Putamen (tissue), 1 donor: ENCODE results near the gene GPR61.

Source experiments
- DNase-seq: peaks from one replicate; pipeline ENCODE4 v3.0.0-alpha.2; 2016; ENCODE audit warnings: low spot score

The GPR61 gene, protein sequence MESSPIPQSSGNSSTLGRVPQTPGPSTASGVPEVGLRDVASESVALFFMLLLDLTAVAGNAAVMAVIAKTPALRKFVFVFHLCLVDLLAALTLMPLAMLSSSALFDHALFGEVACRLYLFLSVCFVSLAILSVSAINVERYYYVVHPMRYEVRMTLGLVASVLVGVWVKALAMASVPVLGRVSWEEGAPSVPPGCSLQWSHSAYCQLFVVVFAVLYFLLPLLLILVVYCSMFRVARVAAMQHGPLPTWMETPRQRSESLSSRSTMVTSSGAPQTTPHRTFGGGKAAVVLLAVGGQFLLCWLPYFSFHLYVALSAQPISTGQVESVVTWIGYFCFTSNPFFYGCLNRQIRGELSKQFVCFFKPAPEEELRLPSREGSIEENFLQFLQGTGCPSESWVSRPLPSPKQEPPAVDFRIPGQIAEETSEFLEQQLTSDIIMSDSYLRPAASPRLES

DNA sequence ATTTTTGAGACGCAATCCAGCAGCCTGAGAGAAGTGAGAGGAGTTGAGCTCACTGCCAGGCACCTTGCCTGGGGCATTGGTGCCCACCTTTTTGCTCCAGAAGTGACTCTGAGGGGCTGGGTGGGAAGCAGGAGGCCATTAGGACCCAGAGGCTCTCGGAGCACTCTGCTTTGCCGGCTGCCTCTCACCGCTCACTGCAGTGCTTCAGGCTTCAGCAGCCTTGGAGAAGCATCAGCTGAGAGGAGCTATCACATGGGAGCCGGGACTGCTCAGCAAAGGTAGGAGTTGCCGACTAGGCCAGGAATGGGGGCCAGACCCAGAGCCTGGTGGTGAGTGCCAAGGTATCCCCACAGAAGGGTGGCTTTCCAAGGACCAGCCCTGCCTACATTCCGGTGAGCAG, at the start of gene GPR61:
TSS of gene GPR61 (plus strand) at position 197 of the 400 bp plus-strand sequence. CDS start 3,151 bp downstream, outside the sequence.
- DNase-seq = peak; percentile 66

DNA sequence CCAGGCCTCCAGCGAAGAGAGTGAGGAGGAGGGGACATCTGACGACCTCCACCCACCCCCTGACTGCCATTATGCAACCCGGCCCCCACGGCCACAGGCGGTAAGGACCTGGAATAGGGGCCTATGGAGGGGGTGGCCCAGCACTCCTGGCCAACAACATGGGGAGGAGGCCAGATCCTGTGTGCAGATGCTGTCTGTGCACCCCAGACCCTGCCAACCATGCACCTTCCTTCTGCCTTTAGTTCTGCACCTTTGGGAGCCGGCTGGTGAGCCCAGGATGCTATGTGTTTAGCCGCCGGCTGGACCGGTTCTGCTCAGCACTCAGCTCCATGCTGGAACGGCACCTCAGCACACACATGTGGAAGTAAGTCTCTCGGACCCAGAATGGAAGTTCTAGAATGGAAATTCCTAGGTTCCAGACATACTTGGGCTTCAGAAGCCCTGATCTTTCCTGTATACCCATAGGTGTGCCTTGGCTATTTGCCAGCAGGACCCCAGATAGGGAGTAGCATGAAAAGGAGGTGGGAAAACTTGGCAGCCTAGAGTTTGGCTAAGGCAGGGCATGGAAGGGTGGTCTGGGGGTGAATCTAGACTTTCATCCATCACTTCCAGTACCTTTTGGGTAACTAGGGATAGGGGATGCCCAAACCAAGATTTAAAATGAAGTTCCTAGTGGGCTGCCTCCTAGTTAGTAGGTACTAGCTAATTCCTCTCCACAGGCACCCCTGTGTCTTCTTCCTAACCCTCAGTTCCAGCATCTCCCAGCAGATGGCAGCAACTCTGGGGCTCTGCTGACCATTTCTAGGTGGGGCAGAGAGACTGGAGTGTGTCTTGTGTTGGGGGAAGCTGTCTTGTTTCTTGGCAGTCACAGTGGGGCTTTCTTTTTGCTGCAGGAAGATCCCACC, 49.4 kb upstream of the GPR61 start:
- DNase-seq = peak; percentile 57

DNA sequence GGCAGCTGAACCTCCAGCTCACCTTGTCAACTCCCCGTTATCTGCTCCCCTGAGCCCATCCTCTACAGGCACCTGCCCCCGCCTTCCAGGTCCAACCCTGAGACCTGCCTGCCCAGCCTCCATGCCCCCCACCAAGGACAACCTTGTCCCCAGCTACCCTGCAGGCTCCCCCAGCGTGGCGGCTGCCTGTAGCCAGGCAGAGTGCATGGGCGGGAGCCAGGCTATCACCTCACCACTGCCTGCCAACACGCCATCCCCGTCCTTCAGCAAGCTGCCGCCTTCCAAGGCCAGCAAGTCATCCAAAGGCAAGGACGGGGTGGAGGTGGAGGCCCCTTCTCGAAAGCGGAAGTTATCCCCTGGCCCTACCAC, 48.8 kb upstream of the GPR61 start:
- no peak for DNase-seq

DNA sequence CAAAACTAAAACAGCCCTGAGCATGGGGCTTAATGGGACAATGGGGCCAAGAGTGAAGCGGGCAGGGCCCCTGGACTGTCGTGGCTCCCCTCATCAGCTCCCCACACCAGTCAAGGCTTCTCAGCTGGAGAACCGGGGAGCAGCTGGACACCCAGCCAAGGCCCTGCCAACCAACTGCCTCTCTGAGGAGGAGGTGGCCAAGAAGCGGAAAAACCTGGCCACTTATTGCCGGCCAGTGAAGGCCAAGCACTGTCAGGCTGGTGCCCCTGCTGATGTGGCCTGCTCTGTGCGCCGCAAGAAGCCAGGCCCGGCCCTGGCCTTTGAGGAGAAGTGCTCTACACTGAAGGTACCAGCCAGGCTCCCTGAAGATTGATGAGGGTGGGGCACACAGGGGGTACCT, 48.3 kb upstream of the GPR61 start:
- no peak for DNase-seq

DNA sequence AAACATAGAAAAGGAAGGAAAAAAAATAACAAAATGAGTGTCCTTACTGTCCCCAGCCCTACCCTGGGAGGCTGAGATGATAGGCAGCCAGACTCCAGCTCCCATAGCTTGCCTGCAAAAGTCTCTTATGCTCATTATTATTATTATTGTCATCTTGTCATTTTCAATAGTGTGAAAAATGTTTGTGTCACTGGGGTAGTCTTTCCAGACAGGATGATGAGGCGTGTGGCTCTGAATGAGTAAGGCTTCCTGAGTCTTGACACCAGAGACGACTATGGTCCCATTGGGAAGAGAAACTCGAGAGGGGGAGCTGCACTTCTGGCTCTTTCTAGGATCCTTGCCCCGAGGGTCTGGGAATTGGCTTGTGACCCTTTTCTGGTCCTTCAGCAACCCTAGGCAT, 46.9 kb upstream of the GPR61 start:
- DNase-seq = no peak

DNA sequence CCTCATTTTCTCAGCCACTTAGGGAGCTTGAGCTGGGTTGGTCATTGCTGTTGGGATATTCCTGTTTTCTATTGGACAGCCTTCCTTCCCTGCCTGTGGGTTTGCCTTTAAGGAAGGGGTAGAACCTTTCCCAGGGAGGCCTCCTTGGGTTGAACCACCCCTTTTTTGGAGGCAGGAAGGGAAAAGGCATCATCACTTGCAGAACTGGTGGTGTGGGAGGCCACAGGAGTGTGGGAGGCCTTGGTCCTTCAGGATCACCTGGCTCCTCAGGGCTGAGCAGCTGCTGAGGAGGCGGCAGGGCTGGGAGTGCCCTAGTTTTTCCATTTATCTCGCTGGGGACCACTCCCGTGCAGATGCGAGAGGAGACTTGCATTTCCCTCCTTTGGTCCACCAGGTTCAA, 46.4 kb upstream of the GPR61 start:
- peak; percentile 39 for DNase-seq

DNA sequence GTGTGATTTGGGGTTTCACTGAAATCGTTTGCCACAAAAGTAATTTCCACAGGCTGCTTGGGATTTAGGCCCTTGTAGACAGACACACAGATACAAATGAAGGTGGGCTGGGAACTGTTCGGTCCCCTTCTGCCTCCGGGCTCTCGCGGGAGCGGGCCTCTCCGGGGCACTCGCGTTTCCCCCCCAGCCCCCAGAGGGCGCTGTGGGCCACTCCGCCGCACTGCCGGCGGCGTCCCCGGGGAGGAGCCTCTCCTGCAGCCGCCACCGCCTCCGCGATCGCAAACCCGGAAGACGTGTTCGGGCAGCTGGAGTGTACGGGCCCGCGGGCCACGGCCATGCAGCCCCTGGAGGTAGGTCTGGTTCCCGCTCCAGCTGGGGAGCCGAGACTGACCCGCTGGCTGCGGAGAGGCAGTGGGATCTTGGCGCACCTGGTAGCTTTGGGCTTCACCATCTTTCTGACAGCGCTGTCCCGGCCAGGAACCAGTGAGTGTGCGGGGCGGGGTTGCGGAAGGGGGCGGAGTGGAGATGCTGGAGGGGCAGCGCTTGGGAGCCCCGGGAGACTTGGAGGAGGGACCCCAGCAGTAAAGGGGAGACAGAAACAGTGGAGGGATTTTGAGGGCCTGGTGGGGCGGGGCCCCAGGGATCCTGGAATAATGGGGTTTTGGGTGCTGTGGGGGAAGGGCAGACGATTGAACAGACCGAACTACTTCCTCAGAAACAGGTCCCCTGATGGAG, 45.7 kb upstream of the GPR61 start, which contains the start of gene CYB561D1:
TSS of gene CYB561D1 (plus strand) at position 290 of the 735 bp plus-strand sequence. CDS start at position 336, 46 bp downstream.
- peak; percentile 86 for DNase-seq

DNA sequence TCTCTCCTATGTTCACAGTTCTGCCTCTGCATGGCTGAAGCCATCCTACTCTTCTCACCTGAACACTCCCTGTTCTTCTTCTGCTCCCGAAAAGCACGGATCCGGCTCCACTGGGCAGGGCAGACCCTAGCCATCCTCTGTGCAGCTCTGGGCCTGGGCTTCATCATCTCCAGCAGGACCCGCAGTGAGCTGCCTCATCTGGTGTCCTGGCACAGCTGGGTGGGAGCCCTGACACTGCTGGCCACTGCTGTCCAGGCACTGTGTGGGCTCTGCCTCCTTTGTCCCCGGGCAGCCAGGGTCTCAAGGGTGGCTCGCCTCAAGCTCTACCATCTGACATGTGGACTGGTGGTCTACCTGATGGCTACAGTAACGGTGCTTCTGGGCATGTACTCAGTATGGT, 43.9 kb upstream of the GPR61 start:
- no peak for DNase-seq

DNA sequence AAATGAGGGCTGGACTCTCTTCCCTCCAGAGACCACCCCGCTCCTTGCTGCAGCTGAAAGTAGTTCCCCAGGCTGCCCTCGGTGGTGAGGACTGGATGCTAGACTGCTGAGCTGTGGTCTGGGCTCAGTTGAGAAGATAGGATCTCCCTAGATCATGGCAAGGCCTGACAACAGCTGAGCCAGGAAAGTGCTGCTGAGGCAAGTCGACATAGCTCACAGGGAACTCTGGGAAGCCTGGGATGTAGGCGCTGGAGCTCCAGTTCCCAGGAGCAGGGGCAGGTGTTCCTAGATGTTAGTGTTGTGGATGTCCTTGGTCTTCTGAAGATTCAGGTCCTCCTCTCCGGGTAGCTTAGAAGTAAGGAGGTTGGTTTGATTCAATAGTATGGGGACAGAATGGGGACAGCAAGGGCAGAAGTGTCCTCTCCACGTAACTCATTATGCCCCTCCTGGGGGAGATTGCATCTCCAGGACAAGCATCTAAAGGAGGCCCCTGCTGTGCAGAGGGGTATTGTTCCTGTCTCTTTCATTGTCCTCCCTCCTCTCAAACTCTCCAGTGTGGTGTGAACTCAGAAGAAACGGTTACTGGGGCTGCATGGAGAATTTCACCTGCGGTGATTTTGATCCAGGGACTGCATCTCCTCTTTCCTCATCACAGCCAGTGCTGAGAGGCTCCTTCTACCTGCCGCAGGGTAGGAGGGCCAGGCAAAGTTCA, 42.1 kb upstream of the GPR61 start:
- DNase-seq = no peak

DNA sequence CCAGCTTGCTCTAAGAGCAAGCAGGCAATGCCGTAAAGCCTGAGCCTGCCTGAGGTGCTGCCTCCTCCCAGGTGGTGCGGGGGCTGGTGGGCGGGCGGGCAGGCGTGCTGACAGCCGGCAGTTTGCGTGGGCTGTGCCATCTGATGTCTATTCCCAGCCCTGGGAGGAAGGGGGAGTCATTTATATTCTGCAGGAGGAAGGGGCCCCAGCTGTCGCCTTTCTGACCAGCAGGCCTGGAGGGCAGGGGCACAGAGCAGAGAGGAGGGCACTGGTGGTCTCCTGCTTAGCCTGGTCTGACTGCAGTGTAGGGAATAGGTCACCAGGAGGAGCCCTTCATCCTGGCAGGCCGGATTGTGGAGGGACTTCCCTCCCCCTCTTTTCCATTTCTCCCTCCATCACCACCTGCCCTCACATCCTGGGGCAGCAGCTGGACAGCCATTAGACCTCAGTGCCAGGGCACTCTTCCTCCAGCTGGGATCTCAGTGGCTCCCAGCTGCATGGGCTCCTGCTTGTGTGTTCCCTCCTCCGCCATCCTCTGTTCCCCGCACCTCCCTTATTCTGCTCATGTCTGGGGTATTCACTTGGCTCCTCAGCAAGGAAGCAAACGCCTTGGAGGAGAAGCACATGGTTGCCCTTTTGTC, 41.4 kb upstream of the GPR61 start:
- peak; percentile 68 for DNase-seq

DNA sequence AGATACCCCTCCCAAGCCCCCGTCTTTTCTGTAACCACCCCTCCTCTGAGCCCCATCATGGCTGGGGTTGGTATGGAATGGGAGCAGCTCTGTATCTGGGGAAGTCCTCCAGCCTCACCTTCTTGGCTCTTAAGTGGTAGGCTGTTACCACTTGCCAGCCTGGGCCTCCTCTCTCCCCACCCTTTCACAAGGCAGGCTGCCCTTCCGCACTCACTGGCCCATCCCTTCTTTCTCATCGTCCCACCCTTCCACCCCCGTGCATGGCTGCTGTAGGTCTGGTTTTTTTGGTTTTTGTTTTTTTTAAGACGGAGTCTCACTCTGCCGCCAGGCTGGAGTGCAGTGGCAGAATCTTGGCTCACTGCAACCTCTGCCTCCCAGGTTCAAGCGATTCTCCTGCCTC, 40.6 kb upstream of the GPR61 start:
- no peak for DNase-seq

DNA sequence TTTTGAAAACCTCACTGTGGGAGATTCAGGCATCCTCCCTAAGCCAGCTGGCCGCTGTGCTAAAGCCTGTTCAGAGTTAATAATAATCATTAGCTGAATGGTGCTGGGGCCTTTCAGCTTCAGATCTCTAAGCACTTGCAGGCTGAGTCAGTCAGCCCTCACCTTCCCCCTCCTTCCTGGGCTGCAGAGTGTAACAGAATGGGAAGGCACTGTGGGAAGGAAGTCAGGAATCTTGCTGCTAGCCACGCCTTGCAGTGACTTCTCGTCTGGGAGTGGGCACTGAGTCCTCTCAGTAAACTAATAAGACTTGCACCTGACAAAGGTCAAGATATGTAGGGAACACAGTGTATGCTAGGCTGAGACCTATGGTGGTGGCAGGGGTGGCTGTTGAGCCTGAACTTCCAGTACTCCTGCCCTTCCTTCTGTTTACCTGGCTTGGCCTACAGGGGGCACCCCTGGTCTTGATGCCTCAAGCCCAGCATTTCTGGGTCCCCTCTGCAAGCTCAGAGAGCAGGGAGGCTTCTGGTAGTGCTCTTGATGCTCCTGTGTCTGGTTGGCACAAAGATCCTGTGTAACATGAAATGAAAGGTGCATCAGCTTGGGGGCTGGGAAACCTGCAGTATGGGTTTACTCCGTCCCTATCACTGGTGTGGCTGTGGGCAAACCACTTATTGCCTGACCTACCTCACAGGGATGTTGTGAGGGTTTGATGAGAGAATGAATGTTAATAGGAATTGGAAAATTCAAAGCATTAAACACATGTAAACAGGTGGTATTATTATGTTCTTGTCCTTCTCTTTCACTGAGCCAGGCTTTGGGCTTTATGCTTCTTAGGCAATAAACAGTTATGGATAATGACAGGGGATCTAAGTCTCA, 39.8 kb upstream of the GPR61 start:
- peak; percentile 34 for DNase-seq

DNA sequence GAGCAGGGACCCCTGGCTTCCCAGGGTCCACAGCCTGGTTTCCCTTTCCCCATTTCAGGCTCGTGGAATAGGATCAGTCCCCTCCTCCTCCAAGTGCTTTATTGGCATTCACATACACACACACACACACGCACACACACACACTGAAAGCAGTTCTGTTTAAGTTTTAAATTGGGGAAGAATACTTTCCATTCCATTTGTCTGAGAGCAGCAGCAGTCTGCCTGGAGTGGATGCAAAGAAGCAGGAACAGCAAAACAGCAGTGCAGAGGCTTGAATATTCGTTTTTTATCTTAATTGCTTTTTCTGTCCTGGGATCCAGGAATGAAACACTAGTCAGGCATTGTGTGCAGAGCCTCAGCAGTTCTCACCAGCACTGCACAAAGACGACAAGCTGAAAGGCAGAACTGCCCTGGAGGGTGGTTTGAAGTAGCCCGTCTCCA, 38.7 kb upstream of the GPR61 start:
- DNase-seq = no peak

DNA sequence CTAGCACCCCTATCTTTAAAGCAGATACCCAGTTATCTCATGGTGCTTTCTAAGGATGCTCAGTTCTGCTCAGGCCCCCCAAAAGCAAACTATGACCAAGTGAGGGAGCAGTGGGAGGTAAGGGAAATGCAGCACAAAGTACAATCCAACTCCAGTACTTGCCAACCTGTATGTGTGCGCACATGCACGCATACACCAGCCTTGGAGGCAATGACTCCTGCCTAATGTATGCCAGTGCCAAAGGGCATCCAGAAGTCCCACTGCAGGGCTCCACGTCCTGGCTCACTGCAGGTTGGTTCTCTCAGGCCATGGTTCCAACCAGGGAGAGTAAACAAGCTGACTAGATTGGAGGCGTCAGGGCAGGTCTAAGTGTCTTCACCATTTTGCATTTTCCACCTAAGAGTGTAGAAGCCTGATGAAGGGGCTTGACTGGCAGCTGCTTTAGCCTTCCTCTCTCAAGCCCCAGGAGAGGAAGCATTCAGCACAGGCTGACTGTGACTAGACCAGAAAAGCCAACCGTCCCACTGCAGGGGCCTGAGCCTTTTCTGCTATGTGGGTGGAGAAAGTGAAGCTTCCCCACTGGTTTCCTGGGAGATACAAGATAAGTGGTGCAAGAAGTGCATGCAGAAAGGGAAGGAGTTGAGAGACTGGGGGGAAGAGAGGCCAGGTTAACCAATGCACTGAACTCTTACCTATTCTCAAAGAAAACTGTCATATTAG, 37.9 kb upstream of the GPR61 start:
- DNase-seq = no peak

DNA sequence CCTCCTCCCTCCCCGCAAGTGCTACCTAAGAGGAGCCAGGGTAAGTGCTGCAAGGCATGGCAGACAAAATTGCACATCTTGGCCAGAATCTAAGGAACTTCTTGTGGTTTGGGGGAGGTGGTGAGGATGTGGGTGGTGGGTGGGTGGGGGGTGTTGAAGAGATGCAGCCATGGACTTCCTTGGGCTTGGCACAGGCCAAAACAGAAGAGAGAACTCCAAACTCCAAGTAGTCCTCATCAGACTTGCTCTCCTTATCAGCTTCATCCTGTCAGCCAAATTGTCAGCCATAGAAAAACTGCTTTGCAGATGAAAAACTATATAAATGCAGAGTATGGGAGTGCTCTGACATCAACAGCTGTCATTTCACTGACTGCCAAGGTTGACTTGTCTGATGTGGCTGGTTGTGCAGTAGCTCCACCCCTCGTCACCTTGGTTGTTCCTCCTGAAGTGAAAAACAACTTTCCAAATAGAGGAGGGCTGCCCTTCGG, 37.3 kb upstream of the GPR61 start:
- DNase-seq = no peak

DNA sequence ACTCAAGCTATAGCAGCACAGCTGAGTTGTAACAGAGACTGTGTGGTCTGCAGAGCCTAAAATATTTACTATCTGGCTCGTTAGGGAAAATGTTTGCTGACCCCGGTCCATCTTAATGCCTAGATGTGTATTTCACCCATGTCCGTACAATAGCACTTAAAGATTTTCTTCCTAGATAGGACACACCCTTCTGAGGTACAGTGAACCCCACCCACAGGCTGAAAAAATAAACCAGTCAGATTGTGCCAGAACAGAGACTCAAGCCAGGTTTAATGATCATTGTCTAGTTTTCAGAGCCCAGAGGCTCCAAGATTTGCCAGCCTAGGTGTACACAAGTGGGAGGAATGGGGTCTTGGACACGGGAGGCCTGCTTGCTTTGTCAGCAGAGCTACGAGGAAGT, 35.7 kb upstream of the GPR61 start:
- DNase-seq = no peak

DNA sequence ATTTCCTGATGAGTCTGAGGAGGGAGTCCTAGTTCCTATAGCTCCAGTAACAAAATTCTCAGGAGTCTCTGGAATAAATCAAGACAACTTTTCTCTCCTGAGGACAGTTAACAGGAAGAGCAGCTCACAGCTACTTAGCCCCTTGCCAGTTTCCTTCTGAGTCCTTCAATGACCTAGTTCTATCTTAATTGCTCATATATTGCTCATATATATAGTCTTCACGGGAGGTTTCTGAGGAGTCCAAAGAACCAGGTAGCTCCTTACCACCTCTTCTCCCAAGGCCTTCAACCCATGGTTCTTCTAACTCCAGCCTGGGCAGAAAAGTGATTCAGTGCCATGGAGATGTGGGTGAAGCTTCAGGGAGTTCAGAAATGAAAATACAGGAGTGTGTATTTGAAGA, 34.7 kb upstream of the GPR61 start:
- DNase-seq = no peak

DNA sequence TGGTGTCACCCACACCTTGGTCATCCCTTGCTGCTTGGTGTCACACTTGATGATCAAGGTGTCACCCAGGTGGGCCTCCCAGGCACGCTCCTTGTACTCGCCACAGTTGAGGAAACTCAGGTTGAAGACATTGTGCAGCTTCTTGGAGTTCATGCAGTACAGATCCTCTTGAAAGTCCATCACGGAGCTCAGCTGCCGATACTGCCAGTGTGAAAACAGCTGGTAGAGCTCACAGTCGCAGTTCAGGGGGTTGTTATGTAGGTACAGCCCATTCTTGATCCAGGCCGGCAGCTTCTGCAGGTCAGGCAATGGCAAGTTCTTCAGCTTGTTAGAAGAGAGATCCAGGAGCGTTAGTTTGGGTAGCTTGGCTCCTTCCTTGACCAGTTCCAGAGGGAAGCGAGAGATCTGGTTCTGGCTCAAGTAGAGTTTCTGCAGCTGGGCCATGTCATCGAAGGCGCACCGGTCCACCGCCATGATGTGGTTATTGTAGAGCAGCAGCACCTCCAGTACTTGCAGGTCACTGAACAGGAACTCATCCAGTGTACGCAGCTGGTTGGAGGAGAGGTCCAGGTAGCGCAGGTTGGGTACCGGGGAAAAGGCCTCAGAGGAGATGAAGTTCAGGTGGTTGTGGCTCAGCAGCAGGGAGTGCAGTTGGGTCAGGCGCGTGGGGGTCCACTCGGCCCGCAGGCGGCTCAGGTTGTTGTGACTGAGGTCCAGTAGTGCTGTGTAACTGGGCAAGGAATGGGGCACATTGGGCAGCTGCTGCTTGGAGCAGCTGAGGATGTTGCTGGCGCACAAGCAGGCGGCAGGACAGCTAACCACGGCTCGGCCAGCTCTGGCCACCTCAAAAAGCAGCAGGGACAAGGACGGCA, 31.4 kb upstream of the GPR61 start:
- DNase-seq = no peak
